Stomach (tissue), 4 donors: ENCODE data around the gene CPZ.

Experiments
- EP300 ChIP-seq: sonication (generic); formaldehyde crosslinking; IDR thresholded peaks from one replicate; pipeline ENCODE4 v1.6.1; 2017; ENCODE audit warnings: antibody characterized with exemption
- POLR2A ChIP-seq, 4 donors: fragments of 450-650 bp; IDR thresholded peaks; one replicate each; pipeline ENCODE4 v1.6.1; 2016; ENCODE audit warnings: antibody characterized with exemption in 4 of 4, control low read depth in 2 of 4, mild to moderate bottlenecking in 1 of 4, moderate library complexity in 1 of 4
- POLR2AphosphoS5 ChIP-seq, 3 donors: sonication (generic); formaldehyde crosslinking; IDR thresholded peaks; one replicate each; pipeline ENCODE4 v1.6.1; 2016; ENCODE audit warnings: antibody characterized with exemption in 3 of 3
- TF ChIP-seq, protein P1 (sequence below), 7 experiments: fragments of 450-650 bp in 4 of 7; fragments of 200-600 bp in 3 of 7; sonication (generic) in 3 of 7; IDR thresholded peaks; one replicate each; pipeline ENCODE4 v1.5.1; 2016 to 2019; ENCODE audit warnings: antibody characterized with exemption in 7 of 7, control low read depth in 2 of 7, mild to moderate bottlenecking in 1 of 7

DNA sequence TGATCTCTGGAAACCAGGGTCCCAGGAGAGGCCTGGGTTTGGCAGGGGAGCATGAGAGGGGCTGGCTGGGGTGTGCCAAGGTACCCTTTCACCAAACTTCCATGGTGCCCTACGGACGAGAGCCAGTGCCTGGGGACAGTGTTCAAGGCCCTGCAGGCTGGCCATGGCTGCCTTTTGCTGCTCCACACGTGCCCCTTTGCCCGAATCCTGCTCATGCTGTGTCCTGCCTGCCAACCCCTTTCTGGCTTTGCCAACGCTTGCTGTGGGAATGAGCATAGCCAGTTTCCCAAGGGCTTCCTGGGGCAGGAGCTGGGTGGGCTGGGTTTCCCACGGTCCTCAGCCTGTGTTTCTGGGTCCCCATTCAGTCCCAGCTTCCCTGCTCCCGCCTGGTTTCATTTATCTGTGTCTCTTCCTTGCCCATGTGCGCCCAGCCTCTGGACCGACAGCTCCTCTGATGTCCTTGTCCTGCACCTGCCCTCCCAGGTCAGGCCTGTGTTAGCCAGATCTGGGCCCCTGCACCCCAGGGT is 17.3 kb downstream of the CPZ start:
- TF ChIP-seq, protein P1, sequence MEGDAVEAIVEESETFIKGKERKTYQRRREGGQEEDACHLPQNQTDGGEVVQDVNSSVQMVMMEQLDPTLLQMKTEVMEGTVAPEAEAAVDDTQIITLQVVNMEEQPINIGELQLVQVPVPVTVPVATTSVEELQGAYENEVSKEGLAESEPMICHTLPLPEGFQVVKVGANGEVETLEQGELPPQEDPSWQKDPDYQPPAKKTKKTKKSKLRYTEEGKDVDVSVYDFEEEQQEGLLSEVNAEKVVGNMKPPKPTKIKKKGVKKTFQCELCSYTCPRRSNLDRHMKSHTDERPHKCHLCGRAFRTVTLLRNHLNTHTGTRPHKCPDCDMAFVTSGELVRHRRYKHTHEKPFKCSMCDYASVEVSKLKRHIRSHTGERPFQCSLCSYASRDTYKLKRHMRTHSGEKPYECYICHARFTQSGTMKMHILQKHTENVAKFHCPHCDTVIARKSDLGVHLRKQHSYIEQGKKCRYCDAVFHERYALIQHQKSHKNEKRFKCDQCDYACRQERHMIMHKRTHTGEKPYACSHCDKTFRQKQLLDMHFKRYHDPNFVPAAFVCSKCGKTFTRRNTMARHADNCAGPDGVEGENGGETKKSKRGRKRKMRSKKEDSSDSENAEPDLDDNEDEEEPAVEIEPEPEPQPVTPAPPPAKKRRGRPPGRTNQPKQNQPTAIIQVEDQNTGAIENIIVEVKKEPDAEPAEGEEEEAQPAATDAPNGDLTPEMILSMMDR (IDR thresholded peaks at IDR 0.05): no peak
- TF ChIP-seq POLR2A (IDR thresholded peaks at IDR 0.05) (no peak), POLR2AphosphoS5 (IDR thresholded peaks at IDR 0.05) (no peak), EP300 (no peak)
